IPS DF 6.9 (cell line): Measurements from ENCODE around the gene DRAP1.

ENCODE experiments used
- DNase-seq: peaks from one replicate; pipeline ENCODE4 v3.0.0-alpha.2; 2013; ENCODE audit warnings: low read depth, low spot score
- H3K27ac ChIP-seq: one replicate; pipeline ENCODE4 v1.5.1; 2013; ENCODE audit warnings: low read length, control low read depth
- H3K27me3 ChIP-seq: 2 replicates; pipeline ENCODE4 v1.6.1; 2013; ENCODE audit warnings: mild to moderate bottlenecking, low read length; ENCODE audit not compliant: control insufficient read depth, insufficient read depth
- H3K36me3 ChIP-seq: 2 replicates; pipeline ENCODE4 v1.6.1; 2013; ENCODE audit warnings: low read length; ENCODE audit not compliant: control insufficient read depth, insufficient read depth
- H3K4me1 ChIP-seq: 2 replicates; pipeline ENCODE4 v1.6.1; 2013; ENCODE audit warnings: low read length; ENCODE audit not compliant: control insufficient read depth, insufficient read depth
- H3K4me3 ChIP-seq: 2 replicates; pipeline ENCODE4 v1.5.1; 2013; ENCODE audit warnings: mild to moderate bottlenecking, low read length
- H3K9me3 ChIP-seq: 2 replicates; pipeline ENCODE4 v1.6.1; 2013; ENCODE audit warnings: low read length, inconsistent platforms; ENCODE audit not compliant: control insufficient read depth, insufficient read depth
- WGBS: extraction: QIAGEN DNeasy Blood & Tissue Kit; methylation state at CpG from one replicate; pipeline ENCODE4 v1.1.7; 2013; ENCODE audit warnings: mixed read lengths, missing lambda C conversion rate; ENCODE audit not compliant: insufficient read length, insufficient coverage; 5-methylcytosine and 5-hydroxymethylcytosine counted together

The DRAP1 gene

GRCh38 chr11:65896034-65896999, 22.9 kb upstream of the DRAP1 start:
- no CpG with 5 or more reads among the region's 14 CpGs for WGBS
- Histone ChIP-seq H3K9me3 (no peaks in the 10 kb centered on the region), H3K27ac (no peak overlapping the region), H3K27me3 (peaks cover 7% of the 10 kb centered on the region; the same call in 1 of the 2 replicates), H3K36me3 (no peaks in the 10 kb centered on the region), H3K4me3 (no peak overlapping the region), H3K4me1 (peaks cover 5% of the 10 kb centered on the region; the same call in 1 of the 2 replicates)
- no peak for DNase-seq

- H3K27ac ChIP-seq, result no peak overlapping the region
- no peaks in the 10 kb centered on the region for H3K9me3 ChIP-seq
- H3K27me3 ChIP-seq, result peaks cover 11% of the 10 kb centered on the region; the same call in 1 of the 2 replicates
- H3K4me3 ChIP-seq, result no peak overlapping the region
- no peak for DNase-seq
- peaks cover 4% of the 10 kb centered on the region; the same call in 1 of the 2 replicates for H3K4me1 ChIP-seq
- H3K36me3 ChIP-seq, result no peaks in the 10 kb centered on the region
- no CpG with 5 or more reads among the region's 4 CpGs for WGBS
Observed at GRCh38 chr11:65897020-65897471, 22.2 kb upstream of the DRAP1 start.

- DNase-seq, result no peak
- Histone ChIP-seq H3K9me3 (no peaks in the 10 kb centered on the region), H3K27ac (no peak overlapping the region), H3K36me3 (no peaks in the 10 kb centered on the region), H3K27me3 (peaks cover 13% of the 10 kb centered on the region; the same call in 1 of the 2 replicates), H3K4me1 (no peaks in the 10 kb centered on the region), H3K4me3 (peak overlapping the region; percentile 48; the same call in 1 of the 2 replicates)
- no CpG with 5 or more reads among the region's 28 CpGs for WGBS
Observed at GRCh38 chr11:65898656-65899355, 20.4 kb upstream of the DRAP1 start.

GRCh38 chr11:65899356-65900124, 19.7 kb upstream of the DRAP1 start:
- DNase-seq, result no peak
- no CpG with 5 or more reads among the region's 78 CpGs for WGBS
- H3K27ac ChIP-seq, result no peak overlapping the region
- H3K36me3 ChIP-seq, result no peaks in the 10 kb centered on the region
- H3K9me3 ChIP-seq, result no peaks in the 10 kb centered on the region
- no peaks in the 10 kb centered on the region for H3K4me1 ChIP-seq
- peaks cover 13% of the 10 kb centered on the region; the same call in 1 of the 2 replicates for H3K27me3 ChIP-seq
- peak overlapping the region; percentile 48; the same call in 1 of the 2 replicates for H3K4me3 ChIP-seq

- H3K27ac ChIP-seq, result no peak within 1 kb of the TSS
- H3K4me3 ChIP-seq, result peak within 1 kb of the TSS; percentile 48; the same call in 1 of the 2 replicates
- no peaks in the 10 kb centered on the region for H3K36me3 ChIP-seq
- H3K4me1 ChIP-seq, result no peaks in the 10 kb centered on the region
- H3K27me3 ChIP-seq, result peaks cover 13% of the 10 kb centered on the region; the same call in 1 of the 2 replicates
- no peak for DNase-seq
- WGBS, result no CpG with 5 or more reads among the region's 80 CpGs
- no peaks in the 10 kb centered on the region for H3K9me3 ChIP-seq
Observed at GRCh38 chr11:65900125-65900898, 18.9 kb upstream of the DRAP1 start, which contains the start of gene FOSL1. FOSL1 (minus strand) TSS chr11:65900388; CDS start chr11:65900339, 49 bp downstream.

GRCh38 chr11:65900899-65901180, 18.4 kb upstream of the DRAP1 start:
- no peaks in the 10 kb centered on the region for H3K4me1 ChIP-seq
- no peaks in the 10 kb centered on the region for H3K9me3 ChIP-seq
- H3K27ac ChIP-seq, result no peak overlapping the region
- no CpG with 5 or more reads among the region's 11 CpGs for WGBS
- DNase-seq, result no peak
- H3K36me3 ChIP-seq, result no peaks in the 10 kb centered on the region
- H3K4me3 ChIP-seq, result no peak overlapping the region
- H3K27me3 ChIP-seq, result peaks cover 13% of the 10 kb centered on the region; the same call in 1 of the 2 replicates

- WGBS, result no CpG with 5 or more reads among the region's 5 CpGs
- Histone ChIP-seq H3K36me3 (no peaks in the 10 kb centered on the region), H3K9me3 (no peaks in the 10 kb centered on the region), H3K27me3 (peaks cover 13% of the 10 kb centered on the region; the same call in 1 of the 2 replicates), H3K4me3 (no peak overlapping the region), H3K4me1 (no peaks in the 10 kb centered on the region), H3K27ac (no peak overlapping the region)
- no peak for DNase-seq
Observed at GRCh38 chr11:65903068-65903481, 16.2 kb upstream of the DRAP1 start.

GRCh38 chr11:65903715-65904114, 15.5 kb upstream of the DRAP1 start:
- H3K27ac ChIP-seq, result no peak overlapping the region
- H3K36me3 ChIP-seq, result no peaks in the 10 kb centered on the region
- no peak overlapping the region for H3K4me3 ChIP-seq
- H3K9me3 ChIP-seq, result no peaks in the 10 kb centered on the region
- peaks cover 13% of the 10 kb centered on the region; the same call in 1 of the 2 replicates for H3K27me3 ChIP-seq
- no CpG with 5 or more reads among the region's 8 CpGs for WGBS
- no peak for DNase-seq
- no peaks in the 10 kb centered on the region for H3K4me1 ChIP-seq

GRCh38 chr11:65906602-65907001, 12.6 kb upstream of the DRAP1 start:
- WGBS, result no CpG with 5 or more reads among the region's 5 CpGs
- peaks cover 1% of the 10 kb centered on the region; the same call in 1 of the 2 replicates for H3K4me1 ChIP-seq
- no peak for DNase-seq

More at GRCh38 chr11:65906602-65907001, 12.6 kb upstream of the DRAP1 start:
- Histone ChIP-seq H3K27me3 (peaks cover 5% of the 10 kb centered on the region; the same call in 1 of the 2 replicates), H3K36me3 (no peaks in the 10 kb centered on the region), H3K9me3 (no peaks in the 10 kb centered on the region), H3K27ac (no peak overlapping the region), H3K4me3 (no peak overlapping the region)
